Keratinocyte (primary cell): ENCODE measurements around the gene HGF. TPM values are rescaled to one million over a fixed set of nuclear protein-coding genes. Genes with fewer than 3 reads are reported as not detected.

Experiments
- DNase-seq: peaks from one replicate; pipeline ENCODE4 v3.0.0-alpha.2; 2011; ENCODE audit warnings: low read depth, missing footprints, low spot score
- FAIRE-seq: peaks from 2 replicates; lab custom pipeline; 2011; peaks lifted over from hg19 to GRCh38; lab: Jason Lieb, UNC
- H2AFZ ChIP-seq: 2 replicates; pipeline ENCODE4 v1.6.0; 2012; ENCODE audit warnings: low read length, control low read depth, inconsistent platforms; ENCODE audit not compliant: control insufficient read depth
- H3K27ac ChIP-seq: 2 replicates; pipeline ENCODE4 v1.5.1; 2011; ENCODE audit warnings: low read length; ENCODE audit not compliant: control insufficient read depth, insufficient read depth
- H3K27me3 ChIP-seq: 3 replicates; pipeline ENCODE4 v1.6.0; 2011; ENCODE audit warnings: low read length; ENCODE audit not compliant: control insufficient read depth, insufficient read depth; ENCODE audit errors: extremely low read depth
- H3K36me3 ChIP-seq, 2 experiments: 2 replicates in 1 of 2; 3 replicates in 1 of 2; pipeline ENCODE4 v1.5.1; 2011; ENCODE audit warnings: low read length in 2 of 2, mild to moderate bottlenecking in 1 of 2; ENCODE audit not compliant: control insufficient read depth in 2 of 2, insufficient read depth in 2 of 2; ENCODE audit errors: extremely low read depth in 1 of 2
- H3K4me1 ChIP-seq: 3 replicates; pipeline ENCODE4 v1.5.1; 2011; ENCODE audit warnings: low read length; ENCODE audit not compliant: control insufficient read depth, insufficient read depth; ENCODE audit errors: extremely low read depth
- H3K4me2 ChIP-seq: 3 replicates; pipeline ENCODE4 v1.6.0; 2011; ENCODE audit warnings: low read depth, low read length; ENCODE audit not compliant: control insufficient read depth, insufficient read depth; ENCODE audit errors: extremely low read depth
- H3K4me3 ChIP-seq, 3 experiments: fragments of 200-600 bp in 1 of 3; sonication (generic) in 1 of 3; 2 replicates in 2 of 3; 3 replicates in 1 of 3; pipeline ENCODE4 v1.5.1; 2011 to 2016; ENCODE audit warnings: low read length in 3 of 3, mild to moderate bottlenecking in 3 of 3, control low read depth in 2 of 3, inconsistent platforms in 1 of 3, low read depth in 1 of 3, mixed read lengths in 1 of 3, mixed run types in 1 of 3, moderate library complexity in 1 of 3; ENCODE audit not compliant: control insufficient read depth in 2 of 3, insufficient read depth in 2 of 3; ENCODE audit errors: extremely low read depth in 1 of 3
- H3K79me2 ChIP-seq: 2 replicates; pipeline ENCODE4 v1.6.0; 2012; ENCODE audit warnings: low read length; ENCODE audit not compliant: control insufficient read depth, insufficient read depth
- H3K9ac ChIP-seq: 3 replicates; pipeline ENCODE4 v1.6.0; 2011; ENCODE audit warnings: low read length; ENCODE audit not compliant: control insufficient read depth, insufficient read depth; ENCODE audit errors: extremely low read depth
- H3K9me1 ChIP-seq: 3 replicates; pipeline ENCODE4 v1.6.0; 2011; ENCODE audit warnings: low read length; ENCODE audit not compliant: control insufficient read depth, insufficient read depth; ENCODE audit errors: extremely low read depth
- H3K9me3 ChIP-seq: 2 replicates; pipeline ENCODE4 v1.5.1; 2012; ENCODE audit warnings: low read depth, low read length; ENCODE audit not compliant: control insufficient read depth
- H4K20me1 ChIP-seq: 3 replicates; pipeline ENCODE4 v1.6.0; 2011; ENCODE audit warnings: low read length; ENCODE audit not compliant: control insufficient read depth, insufficient read depth; ENCODE audit errors: extremely low read depth
- CTCF ChIP-seq, 3 experiments: IDR thresholded peaks in 1 of 3; conservative IDR thresholded peaks in 1 of 3; optimal IDR thresholded peaks in 1 of 3; 2 replicates in 2 of 3; 3 replicates in 1 of 3; pipeline versions ENCODE3 to v1.5.1; 2011; ENCODE audit warnings: low read length in 3 of 3, mild to moderate bottlenecking in 3 of 3, moderate library complexity in 2 of 3, control low read depth in 1 of 3, inconsistent platforms in 1 of 3; ENCODE audit not compliant: insufficient read depth in 2 of 3; ENCODE audit errors: extremely low read depth in 1 of 3
- EZH2 ChIP-seq: IDR thresholded peaks from one replicate; pipeline ENCODE4 v1.6.1; 2012; ENCODE audit warnings: inconsistent platforms, mild to moderate bottlenecking, low read length, moderate library complexity
- dilution Hi-C: fragments of 300-500 bp; cut with MboI; formaldehyde crosslinking; loops from one replicate; pipeline ENCODE4 v1.7.0; 2020; ENCODE audit warnings: low sequenced_read_pairs; ENCODE audit not compliant: extremely low pct_ligation_motif_present
- polyA plus RNA-seq, 5 experiments: library from polyadenylated mRNA; depleted of rRNA in 3 of 5; stranded (reverse) in 3 of 5; stranded (forward) in 1 of 5; unstranded in 1 of 5; fragments of >200 nt; gene quantifications; 1 replicate in 1 of 5; 2 replicates in 3 of 5; 3 replicates in 1 of 5; pipeline versions ENCODE4 v1.2.1 to v1.2.3, GENCODE V29; 2011 to 2012; ENCODE audit warnings: missing spikeins in 2 of 5, low read depth in 1 of 5, low replicate concordance in 1 of 5

HGF gene
- polyA plus RNA-seq, 1 donor (not counting 4 experiments of a cell fraction or from before 2014, with no cell fraction given): not detected

DNA sequence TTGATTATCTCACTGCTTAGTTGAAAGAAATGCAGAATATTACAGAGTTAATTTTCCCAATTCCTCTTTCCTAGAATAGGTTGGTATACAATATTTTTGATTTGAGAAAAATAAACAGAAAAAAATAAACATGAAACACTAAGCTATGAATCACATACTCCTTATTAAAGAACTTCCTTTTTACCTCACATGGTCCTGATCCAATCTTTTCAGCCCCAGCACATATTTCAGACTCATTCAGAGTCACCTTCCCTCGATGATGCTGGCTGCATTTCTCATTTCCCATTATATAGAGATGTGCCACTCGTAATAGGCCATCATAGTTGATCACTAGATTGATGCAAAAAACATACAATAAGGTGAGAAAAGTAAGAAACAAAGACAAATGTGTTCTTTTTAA, 64.6 kb downstream of the HGF start:
- Histone ChIP-seq H3K9ac (no peak overlapping the region), H3K9me1 (no peaks in the 10 kb centered on the region), H3K4me1 (no peaks in the 10 kb centered on the region), H3K27ac (no peak overlapping the region), H3K79me2 (no peaks in the 10 kb centered on the region), H2AFZ (no peak overlapping the region), H3K27me3 (no peaks in the 10 kb centered on the region), H3K36me3 (no peaks in the 10 kb centered on the region), H4K20me1 (no peaks in the 10 kb centered on the region), H3K4me3 (no peak overlapping the region), H3K9me3 (no peaks in the 10 kb centered on the region), H3K4me2 (no peak overlapping the region)
- no peak for DNase-seq
- FAIRE-seq: no peak
- dilution Hi-C loops: no loop called here
- TF ChIP-seq EZH2: no peak
- TF ChIP-seq CTCF (optimal IDR thresholded peaks at IDR 0.05 in 1 of 3, IDR thresholded peaks at IDR 0.05 in 1 of 3, conservative IDR thresholded peaks at IDR 0.05 in 1 of 3; ENCODE audit: extremely low read depth in 1 of 3, insufficient read depth in 2 of 3, low read length in 3 of 3): no peak

- H2AFZ ChIP-seq: no peak overlapping the region
- H3K36me3 ChIP-seq: no peaks in the 10 kb centered on the region
- DNase-seq (no peak), FAIRE-seq (no peak)
- no peaks in the 10 kb centered on the region for H4K20me1 ChIP-seq
- no peaks in the 10 kb centered on the region for H3K9me3 ChIP-seq
- no peaks in the 10 kb centered on the region for H3K27me3 ChIP-seq
- H3K27ac ChIP-seq: no peak overlapping the region
- H3K4me2 ChIP-seq: no peak overlapping the region
- dilution Hi-C loops: no loop called here
- H3K4me3 ChIP-seq: no peak overlapping the region
- no peak overlapping the region for H3K9ac ChIP-seq
- no peak for TF ChIP-seq CTCF (optimal IDR thresholded peaks at IDR 0.05 in 1 of 3, IDR thresholded peaks at IDR 0.05 in 1 of 3, conservative IDR thresholded peaks at IDR 0.05 in 1 of 3; ENCODE audit: extremely low read depth in 1 of 3, insufficient read depth in 2 of 3, low read length in 3 of 3)
- no peak for TF ChIP-seq EZH2
- no peaks in the 10 kb centered on the region for H3K4me1 ChIP-seq
- H3K79me2 ChIP-seq: no peaks in the 10 kb centered on the region
- H3K9me1 ChIP-seq: no peaks in the 10 kb centered on the region
Measured at GRCh38 chr7:81704595-81704994, 65.3 kb downstream of the HGF start.
